Neural progenitor cell (in vitro differentiated cells): ENCODE results near the gene GPA33.

Experiments used
- CTCF ChIP-seq: fragments of 200-600 bp; sonication (generic); IDR thresholded peaks from 2 replicates; pipeline ENCODE4 v1.5.1; 2017; ENCODE audit warnings: antibody characterized with exemption, mild to moderate bottlenecking
- EZH2 ChIP-seq: fragments of 200-600 bp; sonication (generic); IDR thresholded peaks from 2 replicates; pipeline ENCODE4 v1.6.1; 2017; ENCODE audit warnings: antibody characterized with exemption, mild to moderate bottlenecking, moderate library complexity
- EZH2phosphoT487 ChIP-seq: fragments of 200-600 bp; sonication (generic); IDR thresholded peaks from 2 replicates; pipeline ENCODE4 v1.6.1; 2017; ENCODE audit warnings: antibody characterized with exemption

- TF ChIP-seq CTCF (no peak), EZH2 (no peak), EZH2phosphoT487 (no peak)
These were observed 10.6 kb upstream of the GPA33 start for GRCh38 chr1:167100730-167101129.
